ENCODE results near the gene CCDC200. TPM values are rescaled to one million over a fixed set of nuclear protein-coding genes. Genes with fewer than 3 reads are reported as not detected.

CCDC200 gene
- total RNA-seq, 1 donor from 2014 or later = not detected

DNA sequence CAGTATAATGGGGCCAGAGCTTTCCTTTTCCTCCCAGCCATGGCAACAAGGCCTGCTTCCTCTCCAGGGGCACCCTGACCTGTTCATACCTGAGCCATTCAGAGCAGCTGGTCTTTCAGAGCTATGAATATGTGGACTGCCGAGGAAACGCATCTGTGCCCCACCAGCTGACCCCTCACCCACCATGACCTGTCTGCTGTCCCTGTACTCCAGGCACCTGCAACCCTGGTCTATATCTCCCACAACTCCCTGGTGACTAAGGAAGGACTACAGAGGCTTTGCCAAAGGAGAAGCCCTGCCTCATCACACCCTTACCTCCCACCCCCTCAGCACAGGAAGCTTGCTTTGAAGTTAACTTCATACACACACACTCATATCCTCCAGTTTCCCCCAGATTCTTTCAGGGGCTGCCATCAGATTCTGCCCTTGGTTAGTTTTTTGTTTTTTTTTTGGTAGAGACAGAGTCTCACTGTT lies 10.8 kb downstream of the CCDC200 start:
- TF ChIP-seq, protein P1, sequence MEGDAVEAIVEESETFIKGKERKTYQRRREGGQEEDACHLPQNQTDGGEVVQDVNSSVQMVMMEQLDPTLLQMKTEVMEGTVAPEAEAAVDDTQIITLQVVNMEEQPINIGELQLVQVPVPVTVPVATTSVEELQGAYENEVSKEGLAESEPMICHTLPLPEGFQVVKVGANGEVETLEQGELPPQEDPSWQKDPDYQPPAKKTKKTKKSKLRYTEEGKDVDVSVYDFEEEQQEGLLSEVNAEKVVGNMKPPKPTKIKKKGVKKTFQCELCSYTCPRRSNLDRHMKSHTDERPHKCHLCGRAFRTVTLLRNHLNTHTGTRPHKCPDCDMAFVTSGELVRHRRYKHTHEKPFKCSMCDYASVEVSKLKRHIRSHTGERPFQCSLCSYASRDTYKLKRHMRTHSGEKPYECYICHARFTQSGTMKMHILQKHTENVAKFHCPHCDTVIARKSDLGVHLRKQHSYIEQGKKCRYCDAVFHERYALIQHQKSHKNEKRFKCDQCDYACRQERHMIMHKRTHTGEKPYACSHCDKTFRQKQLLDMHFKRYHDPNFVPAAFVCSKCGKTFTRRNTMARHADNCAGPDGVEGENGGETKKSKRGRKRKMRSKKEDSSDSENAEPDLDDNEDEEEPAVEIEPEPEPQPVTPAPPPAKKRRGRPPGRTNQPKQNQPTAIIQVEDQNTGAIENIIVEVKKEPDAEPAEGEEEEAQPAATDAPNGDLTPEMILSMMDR (IDR thresholded peaks at IDR 0.05) = no peak

DNA sequence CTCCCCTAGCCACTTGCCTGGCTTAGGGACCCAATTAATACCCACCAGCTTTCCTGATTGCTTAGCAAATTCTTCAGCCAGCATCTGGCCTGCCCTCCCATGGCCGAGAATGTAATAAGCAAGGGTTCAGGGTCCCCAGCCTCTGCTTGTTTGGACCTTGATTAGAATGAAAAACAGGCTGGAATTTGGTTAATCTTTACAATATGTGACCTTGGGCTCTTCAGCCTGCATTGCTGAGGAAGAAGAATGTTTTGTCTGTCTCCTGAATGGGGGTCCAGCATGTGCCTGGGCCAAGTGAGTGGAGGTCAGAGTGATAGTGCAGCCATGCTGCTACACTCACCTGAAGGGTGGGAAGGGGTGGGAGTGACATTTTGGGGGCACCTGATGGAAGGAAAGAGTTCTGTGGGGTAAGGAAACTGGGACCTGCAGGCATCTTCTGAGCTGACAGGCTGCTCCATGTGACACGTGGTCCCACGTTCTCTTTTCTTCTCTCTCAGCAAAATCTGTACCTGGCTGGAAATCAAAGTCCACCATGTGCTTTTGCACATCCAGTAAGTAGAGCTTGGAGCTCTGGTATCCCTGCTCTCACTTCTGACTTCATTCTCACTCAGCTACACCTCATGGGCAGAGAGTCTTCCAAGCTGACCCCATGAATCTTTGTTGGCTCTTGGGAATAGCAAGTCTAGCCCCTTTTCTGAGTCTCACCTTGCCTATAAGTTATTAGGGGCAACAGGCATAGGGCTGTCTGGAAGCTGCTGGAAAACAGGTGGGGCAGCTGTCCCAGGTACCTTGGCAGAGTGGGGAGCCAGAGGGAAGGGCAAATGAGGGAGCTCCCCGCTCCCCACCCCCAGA lies 11.4 kb downstream of the CCDC200 start:
- no peaks in the 10 kb centered on the region for H3K27me3 ChIP-seq (ENCODE audit: low read depth)
- no peaks in the 10 kb centered on the region for H3K9me3 ChIP-seq
- TF ChIP-seq, protein P1 (IDR thresholded peaks at IDR 0.05) = no peak
- no peak for ATAC-seq
- H3K36me3 ChIP-seq = peaks cover 41% of the 10 kb centered on the region
- no peak for DNase-seq
- H3K27ac ChIP-seq = no peak overlapping the region
- H3K4me1 ChIP-seq = peaks cover 23% of the 10 kb centered on the region
- H3K4me3 ChIP-seq = no peak overlapping the region
- intact Hi-C loops (cut with DNase I) = no loop called here

More for the DNA sequence above, 10.8 kb downstream of the CCDC200 start:
- no peak for ATAC-seq
- Histone ChIP-seq H3K27me3 (ENCODE audit: low read depth) (no peaks in the 10 kb centered on the region), H3K27ac (no peak overlapping the region), H3K36me3 (peaks cover 48% of the 10 kb centered on the region), H3K4me1 (peaks cover 18% of the 10 kb centered on the region), H3K9me3 (no peaks in the 10 kb centered on the region), H3K4me3 (no peak overlapping the region)
- intact Hi-C loops (cut with DNase I) = no loop called here
- no peak for DNase-seq

DNA sequence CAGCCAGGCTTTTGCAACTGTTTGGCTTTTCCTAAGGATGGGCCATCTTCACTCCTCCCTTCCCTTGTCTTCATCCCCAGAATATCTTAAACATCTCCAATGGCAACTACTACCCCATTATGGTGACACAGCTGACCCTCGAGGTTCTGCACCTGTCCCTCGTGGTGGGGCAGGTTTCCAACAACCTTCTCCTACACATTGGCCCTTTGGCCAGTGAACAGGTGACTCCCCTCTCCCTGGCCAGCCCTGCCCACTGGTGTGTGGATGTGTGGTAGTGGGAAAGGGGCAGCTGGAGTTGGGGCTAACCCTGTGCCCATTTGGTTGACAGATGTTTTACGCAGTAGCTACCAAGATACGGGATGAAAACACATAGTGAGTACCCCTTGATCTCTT lies 12.1 kb downstream of the CCDC200 start:
- Histone ChIP-seq H3K9me3 (no peaks in the 10 kb centered on the region), H3K27ac (no peak overlapping the region), H3K4me3 (no peak overlapping the region), H3K36me3 (peaks cover 40% of the 10 kb centered on the region), H3K27me3 (ENCODE audit: low read depth) (no peaks in the 10 kb centered on the region), H3K4me1 (peaks cover 23% of the 10 kb centered on the region)
- no peak for ATAC-seq
- TF ChIP-seq, protein P1 (IDR thresholded peaks at IDR 0.05) = no peak
- intact Hi-C loops (cut with DNase I) = no loop called here
- no peak for DNase-seq

DNA sequence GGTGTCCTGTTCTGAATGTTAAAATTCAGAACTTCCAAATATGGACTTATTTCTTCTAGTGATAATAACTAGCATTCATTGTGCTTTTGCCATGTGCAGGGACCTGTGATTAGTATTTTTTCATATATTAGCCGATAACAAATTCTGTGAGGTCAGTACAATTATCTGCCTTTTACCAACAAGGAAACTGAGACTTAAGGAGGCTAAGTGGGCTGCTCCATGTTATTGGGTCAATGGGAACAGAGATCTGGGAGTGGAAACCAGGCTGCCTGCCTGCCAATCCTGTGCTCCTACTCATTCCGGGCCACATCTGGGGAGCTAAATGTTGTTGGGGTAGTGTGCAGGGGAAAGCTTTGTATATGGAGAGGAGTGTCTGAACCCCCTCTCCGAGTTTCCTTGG lies 13.1 kb downstream of the CCDC200 start:
- Histone ChIP-seq H3K27ac (no peak overlapping the region), H3K4me1 (peaks cover 30% of the 10 kb centered on the region), H3K27me3 (ENCODE audit: low read depth) (no peaks in the 10 kb centered on the region), H3K4me3 (no peak overlapping the region), H3K36me3 (peaks cover 40% of the 10 kb centered on the region), H3K9me3 (no peaks in the 10 kb centered on the region)
- TF ChIP-seq, protein P1 (IDR thresholded peaks at IDR 0.05) = no peak
- DNase-seq (no peak), ATAC-seq (no peak)
- intact Hi-C loops (cut with DNase I) = no loop called here

DNA sequence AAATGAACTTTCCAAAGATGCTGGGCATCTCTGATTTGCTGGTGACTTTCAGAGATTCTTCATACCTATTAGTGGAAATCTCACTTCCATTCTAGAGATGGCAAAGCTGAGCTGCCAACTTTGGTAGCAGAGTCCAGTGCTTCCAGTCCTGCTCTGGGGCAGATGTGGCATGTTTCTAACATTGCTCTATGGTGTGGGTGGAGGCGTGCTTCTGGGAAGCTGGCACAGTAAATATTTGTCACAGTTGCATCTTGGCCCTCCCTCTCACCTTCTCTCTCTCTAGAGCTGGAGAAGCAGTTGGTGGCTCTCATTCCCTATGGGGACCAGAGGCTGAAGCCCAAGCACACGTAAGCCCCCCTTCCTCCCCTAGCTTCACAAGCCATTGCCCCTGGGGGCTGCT lies 14.9 kb downstream of the CCDC200 start:
- intact Hi-C loops (cut with DNase I) = no loop called here
- no peaks in the 10 kb centered on the region for H3K27me3 ChIP-seq (ENCODE audit: low read depth)
- H3K9me3 ChIP-seq = no peaks in the 10 kb centered on the region
- TF ChIP-seq, protein P1 (IDR thresholded peaks at IDR 0.05) = no peak
- no peak overlapping the region for H3K27ac ChIP-seq
- no peak overlapping the region for H3K4me3 ChIP-seq
- H3K4me1 ChIP-seq = peaks cover 25% of the 10 kb centered on the region
- DNase-seq (no peak), ATAC-seq (no peak)
- peaks cover 55% of the 10 kb centered on the region for H3K36me3 ChIP-seq
